HG02938 (cell line): ENCODE data around the gene RNF148.
"Not testable (repeated sequence)": the region's sequence is repeated elsewhere in the genome, so short reads cannot be mapped to it uniquely, and the experiment has no call there.

Source experiments
- ATAC-seq: cut with Tn5 transposase; IDR thresholded peaks from one replicate; pipeline ENCODE4 v1.9.1; 2021; ENCODE audit warnings: mild to moderate bottlenecking, moderate library complexity; ENCODE audit not compliant: unreplicated experiment

The RNF148 gene

GRCh38 chr7:122691569-122692235 lies 11.0 kb downstream of the RNF148 start:
- no peak for ATAC-seq

GRCh38 chr7:122689346-122690109 lies 13.2 kb downstream of the RNF148 start:
- ATAC-seq = no peak

GRCh38 chr7:122688400-122688998 lies 14.2 kb downstream of the RNF148 start:
- no peak for ATAC-seq

GRCh38 chr7:122686360-122686878 lies 16.3 kb downstream of the RNF148 start:
- ATAC-seq = no peak

- no peak for ATAC-seq
Observed at GRCh38 chr7:122684504-122684903, 18.2 kb downstream of the RNF148 start.

- ATAC-seq = no peak
Observed at GRCh38 chr7:122682815-122683550, 19.7 kb downstream of the RNF148 start.

- not testable (repeated sequence) for ATAC-seq
Observed at GRCh38 chr7:122681186-122681585, 21.5 kb downstream of the RNF148 start.

- ATAC-seq = no peak
Observed at GRCh38 chr7:122679813-122680212, 22.9 kb downstream of the RNF148 start.

GRCh38 chr7:122679269-122679709 lies 23.4 kb downstream of the RNF148 start:
- not testable (repeated sequence) for ATAC-seq

GRCh38 chr7:122677149-122677548 lies 25.6 kb downstream of the RNF148 start:
- ATAC-seq = no peak

GRCh38 chr7:122676466-122676865 lies 26.3 kb downstream of the RNF148 start:
- no peak for ATAC-seq

- no peak for ATAC-seq
Observed at GRCh38 chr7:122675621-122676020, 27.1 kb downstream of the RNF148 start.

- ATAC-seq = no peak
Observed at GRCh38 chr7:122675011-122675410, 27.7 kb downstream of the RNF148 start.

- ATAC-seq = no peak
Observed at GRCh38 chr7:122674502-122674901, 28.2 kb downstream of the RNF148 start.

GRCh38 chr7:122673951-122674350 lies 28.8 kb downstream of the RNF148 start:
- ATAC-seq = no peak

- no peak for ATAC-seq
Observed at GRCh38 chr7:122672536-122672935, 30.2 kb downstream of the RNF148 start.

GRCh38 chr7:122663733-122664132 lies 39.0 kb downstream of the RNF148 start:
- ATAC-seq = no peak

- ATAC-seq = no peak
Observed at GRCh38 chr7:122658856-122659255, 43.9 kb downstream of the RNF148 start.

- ATAC-seq = no peak
Observed at GRCh38 chr7:122653685-122654084, 49.0 kb downstream of the RNF148 start.

GRCh38 chr7:122652876-122653275 lies 49.8 kb downstream of the RNF148 start:
- ATAC-seq = no peak
